Measurements from ENCODE around the gene RSPH4A.
"Not testable (repeated sequence)": the region's sequence is repeated elsewhere in the genome, so short reads cannot be mapped to it uniquely, and the experiment has no call there.

GRCh38 chr6:116664169-116664568 lies 47.9 kb downstream of the RSPH4A start:
- not testable (repeated sequence) for TF ChIP-seq POLR2A (IDR thresholded peaks at IDR 0.05; ENCODE audit: low read depth, low read length); CTCF (IDR thresholded peaks at IDR 0.05; ENCODE audit: extremely low read depth in 1 of 2, insufficient read depth in 1 of 2, low read depth in 1 of 2, low read length in 2 of 2); EZH2 (IDR thresholded peaks at IDR 0.05; ENCODE audit: borderline replicate concordance, low read depth, low read length, severe bottlenecking)
